Measurements from ENCODE around the gene GHRL. TPM values are rescaled to one million over a fixed set of nuclear protein-coding genes. Genes with fewer than 3 reads are reported as not detected.
"Not testable (repeated sequence)": the region's sequence is repeated elsewhere in the genome, so short reads cannot be mapped to it uniquely, and the experiment has no call there.

The GHRL gene
- total and polyA plus RNA-seq, 5 experiments from 2014 or later = 0.22 to 3.2 (median 1.3) TPM; not detected in 1

GRCh38 chr3:10305331-10305902, 12.7 kb upstream of the GHRL start:
- ATAC-seq (no peak), DNase-seq (no peak)
- H3K36me3 Mint-ChIP-seq = peaks cover 0 to 98% (median 20%) of the 10 kb centered on the region in 3 donors
- H3K4me3 Mint-ChIP-seq = no peak overlapping the region
- H3K9me3 Mint-ChIP-seq = no peaks in the 10 kb centered on the region
- POLR2A ChIA-PET = no interaction called here
- no peak overlapping the region for H3K27ac Mint-ChIP-seq
- peaks cover 0 to 2% (median 0%) of the 10 kb centered on the region in 4 donors for H3K4me1 Mint-ChIP-seq
- H3K27me3 Mint-ChIP-seq = no peaks in the 10 kb centered on the region

- Mint-ChIP-seq H3K9me3 (no peaks in the 10 kb centered on the region), H3K36me3 (peaks cover 0 to 97% (median 20%) of the 10 kb centered on the region in 3 donors), H3K4me1 (peaks cover 0 to 2% (median under 1%) of the 10 kb centered on the region in 4 donors), H3K4me3 (no peak overlapping the region), H3K27ac (peak overlapping the region in 2 of 10 donors; percentile 24 to 33), H3K27me3 (no peaks in the 10 kb centered on the region)
- ATAC-seq = no peak
- no peak for DNase-seq
- POLR2A ChIA-PET = interaction anchor here (0.6 kb wide), 1 partner anchor 164 kb away, joined by 3 read pairs; no protein-coding TSS in a partner anchor
These were observed 12.2 kb upstream of the GHRL start for GRCh38 chr3:10304905-10305304.

GRCh38 chr3:10303785-10304184, 11.0 kb upstream of the GHRL start:
- no peaks in the 10 kb centered on the region for H3K27me3 Mint-ChIP-seq
- no peak for ATAC-seq
- peaks cover 0 to 96% (median 19%) of the 10 kb centered on the region in 3 donors for H3K36me3 Mint-ChIP-seq
- H3K4me3 Mint-ChIP-seq = no peak overlapping the region
- H3K27ac Mint-ChIP-seq = no peak overlapping the region
- no peaks in the 10 kb centered on the region for H3K9me3 Mint-ChIP-seq
- POLR2A ChIA-PET = no interaction called here
- H3K4me1 Mint-ChIP-seq = peaks cover 5 to 12% (median 6%) of the 10 kb centered on the region in 4 donors
- DNase-seq = no peak

GRCh38 chr3:10303105-10303504, 10.4 kb upstream of the GHRL start:
- Mint-ChIP-seq H3K9me3 (no peaks in the 10 kb centered on the region), H3K27ac (peak overlapping the region in 2 of 10 donors; percentile 0 to 12), H3K36me3 (peaks cover 0 to 91% (median 15%) of the 10 kb centered on the region in 3 donors), H3K4me1 (peaks cover 5 to 12% (median 7%) of the 10 kb centered on the region in 4 donors), H3K27me3 (no peaks in the 10 kb centered on the region), H3K4me3 (no peak overlapping the region)
- ATAC-seq (no peak), DNase-seq (no peak)
- POLR2A ChIA-PET = no interaction called here

GRCh38 chr3:10300087-10300486, 7.3 kb upstream of the GHRL start:
- ATAC-seq = no peak
- DNase-seq = peak in 1 of 10 donors; percentile 43
- H3K9me3 Mint-ChIP-seq = no peaks in the 10 kb centered on the region
- H3K4me1 Mint-ChIP-seq = peaks cover 3 to 12% (median 7%) of the 10 kb centered on the region in 4 donors
- no peaks in the 10 kb centered on the region for H3K27me3 Mint-ChIP-seq
- H3K36me3 Mint-ChIP-seq = peaks cover 0 to 82% (median 20%) of the 10 kb centered on the region in 3 donors
- peak overlapping the region in 7 of 10 donors; percentile 39 to 85 (median 49) for H3K27ac Mint-ChIP-seq
- POLR2A ChIA-PET = interaction anchor here (0.7 kb wide), 1 partner anchor 611 kb away, joined by 3 read pairs; no protein-coding TSS in a partner anchor
- no peak overlapping the region for H3K4me3 Mint-ChIP-seq

GRCh38 chr3:10299679-10300078, 6.9 kb upstream of the GHRL start:
- ATAC-seq (no peak), DNase-seq (peak in 1 of 10 donors; percentile 21)
- peaks cover 0 to 82% (median 20%) of the 10 kb centered on the region in 3 donors for H3K36me3 Mint-ChIP-seq
- POLR2A ChIA-PET = interaction anchor here (0.7 kb wide), 1 partner anchor 610 kb away, joined by 3 read pairs; no protein-coding TSS in a partner anchor
- peaks cover 3 to 12% (median 8%) of the 10 kb centered on the region in 4 donors for H3K4me1 Mint-ChIP-seq
- H3K9me3 Mint-ChIP-seq = no peaks in the 10 kb centered on the region
- H3K27me3 Mint-ChIP-seq = no peaks in the 10 kb centered on the region
- peak overlapping the region in 9 of 10 donors; percentile 35 to 85 (median 58) for H3K27ac Mint-ChIP-seq
- H3K4me3 Mint-ChIP-seq = no peak overlapping the region

GRCh38 chr3:10299175-10299574, 6.4 kb upstream of the GHRL start:
- no peak for ATAC-seq
- Mint-ChIP-seq H3K27ac (peak overlapping the region in 8 of 10 donors; percentile 35 to 85 (median 58)), H3K4me1 (peaks cover 5 to 16% (median 8%) of the 10 kb centered on the region in 4 donors), H3K27me3 (no peaks in the 10 kb centered on the region), H3K9me3 (no peaks in the 10 kb centered on the region), H3K4me3 (no peak overlapping the region), H3K36me3 (peaks cover 0 to 79% (median 20%) of the 10 kb centered on the region in 3 donors)
- no peak for DNase-seq
- POLR2A ChIA-PET = interaction anchor here (0.7 kb wide), 1 partner anchor 610 kb away, joined by 3 read pairs; no protein-coding TSS in a partner anchor

GRCh38 chr3:10298064-10298463, 5.3 kb upstream of the GHRL start:
- Mint-ChIP-seq H3K4me1 (peaks cover 6 to 23% (median 10%) of the 10 kb centered on the region in 4 donors), H3K36me3 (peaks cover 0 to 73% (median 18%) of the 10 kb centered on the region in 3 donors)
- H3K4me3 Mint-ChIP-seq, POLR2A ChIA-PET, H3K27me3 Mint-ChIP-seq, ATAC-seq, H3K27ac Mint-ChIP-seq, H3K9me3 Mint-ChIP-seq, DNase-seq: not testable (repeated sequence)

GRCh38 chr3:10294030-10294586, 1.4 kb upstream of the GHRL start:
- POLR2A ChIA-PET = no interaction called here
- H3K9me3 Mint-ChIP-seq = no peaks in the 10 kb centered on the region
- H3K27ac Mint-ChIP-seq = peak overlapping the region in 5 of 10 donors; percentile 51 to 84 (median 55)
- H3K36me3 Mint-ChIP-seq = peaks cover 0 to 43% (median 7%) of the 10 kb centered on the region in 3 donors
- no peak for ATAC-seq
- H3K27me3 Mint-ChIP-seq = no peaks in the 10 kb centered on the region
- H3K4me3 Mint-ChIP-seq = peak overlapping the region in 1 of 10 donors; percentile 47
- H3K4me1 Mint-ChIP-seq = peaks cover 7 to 25% (median 14%) of the 10 kb centered on the region in 4 donors
- DNase-seq = no peak

GRCh38 chr3:10291641-10292040, 1.1 kb downstream of the GHRL start:
- DNase-seq (no peak), ATAC-seq (no peak)
- Mint-ChIP-seq H3K36me3 (peaks cover 0 to 44% (median 2%) of the 10 kb centered on the region in 3 donors), H3K4me3 (no peak overlapping the region), H3K27ac (peak overlapping the region in 5 of 10 donors; percentile 16 to 87 (median 53)), H3K4me1 (peaks cover 12 to 21% (median 17%) of the 10 kb centered on the region in 4 donors), H3K27me3 (no peaks in the 10 kb centered on the region), H3K9me3 (no peaks in the 10 kb centered on the region)
- POLR2A ChIA-PET = no interaction called here

- Mint-ChIP-seq H3K4me1 (peaks cover 12 to 21% (median 18%) of the 10 kb centered on the region in 4 donors), H3K36me3 (peaks cover 0 to 35% (median 0%) of the 10 kb centered on the region in 3 donors), H3K27me3 (no peaks in the 10 kb centered on the region), H3K4me3 (no peak overlapping the region), H3K27ac (peak overlapping the region in 1 of 10 donors; percentile 43), H3K9me3 (no peaks in the 10 kb centered on the region)
- DNase-seq (no peak), ATAC-seq (no peak)
- POLR2A ChIA-PET = interaction anchor here (1.2 kb wide), 1 partner anchor 22 kb away, joined by 4 read pairs; no protein-coding TSS in a partner anchor
These were observed 2.1 kb downstream of the GHRL start for GRCh38 chr3:10290481-10291176.

- Mint-ChIP-seq H3K27ac (peak overlapping the region in 1 of 10 donors; percentile 43), H3K9me3 (no peaks in the 10 kb centered on the region), H3K4me1 (peaks cover 15 to 25% (median 24%) of the 10 kb centered on the region in 4 donors), H3K27me3 (no peaks in the 10 kb centered on the region), H3K4me3 (no peak overlapping the region), H3K36me3 (peaks cover 0 to 32% (median 0%) of the 10 kb centered on the region in 3 donors)
- ATAC-seq (no peak), DNase-seq (no peak)
- POLR2A ChIA-PET = interaction anchor here (1.2 kb wide), 1 partner anchor 22 kb away, joined by 4 read pairs; no protein-coding TSS in a partner anchor
These were observed 2.9 kb downstream of the GHRL start for GRCh38 chr3:10289787-10290355.
